ENCODE data around the gene PYGM. TPM values are rescaled to one million over a fixed set of nuclear protein-coding genes. Genes with fewer than 3 reads are reported as not detected.

The PYGM gene
- total RNA-seq, 2 donors from 2014 or later, result 19.3 to 43.2 TPM

DNA sequence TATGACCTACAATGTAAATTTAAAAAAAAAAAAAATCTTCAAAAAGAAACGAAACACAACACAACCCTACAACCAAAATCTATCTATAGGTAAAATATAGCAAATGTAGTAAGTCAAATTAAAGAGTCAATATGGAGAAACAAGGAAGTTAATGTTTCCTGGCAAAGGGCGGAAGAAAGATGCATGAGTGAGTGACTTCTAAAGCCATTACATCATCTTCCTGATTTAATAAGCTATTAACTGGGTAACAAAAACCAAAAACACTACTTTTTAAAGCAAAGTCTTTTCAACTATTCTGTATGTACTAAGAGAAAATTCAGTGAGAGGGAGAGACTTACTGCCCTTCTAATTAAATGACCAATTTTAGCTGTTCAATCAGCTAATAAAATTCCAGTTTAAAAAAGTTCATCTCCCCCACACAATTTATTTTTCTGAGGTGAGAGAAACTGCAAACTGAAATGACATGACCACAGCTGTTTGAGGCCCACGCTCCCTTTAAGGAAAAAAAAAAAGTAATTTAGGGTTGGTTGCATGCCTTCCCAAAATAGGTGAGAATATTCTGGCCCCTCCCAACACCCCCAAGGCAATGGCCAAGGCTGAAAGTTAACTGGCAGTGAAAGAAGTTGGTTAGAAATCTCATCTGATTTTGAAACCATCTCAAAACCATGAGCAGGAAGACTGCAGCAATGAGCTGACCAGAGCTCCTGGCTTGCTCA is 12.7 kb upstream of the PYGM start:
- intact Hi-C loops (cut with DNase I), result no loop called here
- no peak for DNase-seq (ENCODE audit: low spot score)

GRCh38 chr11:64771861-64772260 is 12.1 kb upstream of the PYGM start:
- no peak for DNase-seq (ENCODE audit: low spot score)
- intact Hi-C loops (cut with DNase I), result no loop called here

DNA sequence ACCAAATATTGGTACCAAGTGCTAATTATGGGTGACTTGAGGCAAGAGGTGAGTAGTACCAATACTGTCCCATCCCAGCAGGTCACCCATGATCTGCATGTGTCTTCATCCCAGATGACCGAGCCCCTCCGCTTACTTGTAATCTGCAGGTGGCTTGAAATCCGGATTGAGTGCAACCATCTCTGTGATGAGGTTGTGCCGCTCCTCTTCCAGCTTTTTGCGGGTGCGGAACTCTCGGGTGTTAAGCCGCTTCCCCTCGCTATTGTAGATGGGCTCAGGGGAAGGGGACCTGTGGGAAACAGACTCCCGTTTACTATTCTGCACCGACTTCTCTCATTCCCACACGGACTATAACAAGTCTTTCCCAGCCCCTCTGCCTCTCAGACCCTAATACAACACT is 10.3 kb upstream of the PYGM start:
- intact Hi-C loops (cut with DNase I), result no loop called here
- no peak for DNase-seq (ENCODE audit: low spot score)

DNA sequence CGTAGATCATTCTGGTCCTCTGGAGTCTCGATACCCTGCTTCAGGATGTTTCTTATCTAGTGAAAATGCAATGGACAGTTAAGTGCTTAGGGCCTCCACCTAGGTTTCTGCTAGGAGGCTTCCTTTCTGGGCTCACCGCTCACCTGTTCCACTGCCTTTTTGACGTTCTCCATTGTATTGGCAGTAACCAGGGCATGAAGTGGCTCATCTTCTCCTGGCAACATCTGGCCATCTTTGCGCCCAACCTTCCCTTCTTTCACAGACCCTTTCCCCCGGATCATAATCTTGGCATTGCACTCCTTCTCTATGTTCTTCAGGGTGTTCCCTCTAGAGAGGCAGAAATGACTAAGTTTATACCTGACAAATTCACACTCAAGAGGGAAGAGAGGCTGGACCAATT is 9.5 kb upstream of the PYGM start:
- no peak for DNase-seq (ENCODE audit: low spot score)
- intact Hi-C loops (cut with DNase I), result no loop called here

DNA sequence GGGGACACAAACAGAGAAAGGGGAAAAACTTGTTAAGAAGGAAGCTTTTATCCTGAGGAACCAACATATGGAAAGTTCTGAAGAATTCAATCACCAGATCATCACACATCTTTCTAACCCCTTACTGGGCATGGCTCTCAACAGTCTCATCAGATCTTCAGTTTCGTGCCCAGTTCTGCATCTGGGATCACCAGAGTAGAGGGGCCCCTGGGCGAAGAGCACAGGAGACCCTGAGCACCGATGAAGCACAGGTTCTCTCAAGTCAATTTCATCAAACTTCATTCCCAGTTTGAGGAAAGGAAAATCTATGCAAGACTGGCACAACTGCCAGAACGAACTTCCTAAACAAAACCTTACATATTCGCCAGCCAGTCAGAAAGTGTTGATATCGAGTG is 8.5 kb upstream of the PYGM start:
- DNase-seq (ENCODE audit: low spot score), result no peak
- intact Hi-C loops (cut with DNase I), result no loop called here

DNA sequence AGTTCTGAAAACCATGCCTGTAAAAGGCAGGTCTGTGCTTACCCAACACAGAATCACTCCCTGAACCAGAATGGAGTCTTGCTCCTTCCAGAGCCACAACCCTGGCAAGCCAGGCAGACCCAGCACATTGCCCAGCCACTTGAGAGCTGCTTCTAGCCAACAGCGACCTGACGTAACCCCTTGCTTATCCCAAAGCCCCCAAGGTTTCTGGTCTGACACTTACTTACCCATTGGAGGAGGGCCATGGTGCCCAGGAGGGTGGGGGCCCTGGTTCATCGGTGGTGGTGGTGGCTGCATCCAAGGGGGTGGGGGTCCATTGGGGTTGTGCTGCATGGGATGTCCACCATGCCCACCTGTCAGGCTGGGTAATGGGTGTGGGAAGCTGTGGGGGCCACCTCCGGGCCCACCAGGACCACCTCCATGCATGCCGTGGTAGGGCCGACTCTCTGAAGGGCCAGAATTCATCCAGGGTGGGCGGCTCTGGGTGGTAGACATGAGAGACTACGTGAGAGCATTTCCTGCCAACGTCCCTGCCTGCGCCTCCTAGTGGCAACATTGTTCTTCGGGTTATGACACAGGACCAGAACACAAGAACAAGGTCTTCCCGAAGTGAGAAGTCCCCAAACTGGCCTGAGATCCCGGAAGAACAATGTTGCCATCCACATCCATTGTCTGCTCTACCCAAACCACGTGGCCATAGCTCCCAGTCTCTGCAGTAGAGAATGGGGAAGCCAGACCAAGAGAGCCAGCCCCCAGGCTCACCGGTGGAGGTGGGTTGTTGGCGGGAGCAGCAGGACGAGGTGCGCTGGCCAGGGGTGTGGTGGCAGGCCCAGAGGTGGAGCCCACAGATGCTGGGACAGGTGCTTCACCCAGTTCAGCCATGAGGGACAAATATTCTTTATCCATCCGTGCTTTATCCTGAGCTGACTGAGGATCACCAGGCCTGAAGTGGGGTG is 7.8 kb upstream of the PYGM start:
- peak; percentile 90 for DNase-seq (ENCODE audit: low spot score)
- intact Hi-C loops (cut with DNase I), result no loop called here

DNA sequence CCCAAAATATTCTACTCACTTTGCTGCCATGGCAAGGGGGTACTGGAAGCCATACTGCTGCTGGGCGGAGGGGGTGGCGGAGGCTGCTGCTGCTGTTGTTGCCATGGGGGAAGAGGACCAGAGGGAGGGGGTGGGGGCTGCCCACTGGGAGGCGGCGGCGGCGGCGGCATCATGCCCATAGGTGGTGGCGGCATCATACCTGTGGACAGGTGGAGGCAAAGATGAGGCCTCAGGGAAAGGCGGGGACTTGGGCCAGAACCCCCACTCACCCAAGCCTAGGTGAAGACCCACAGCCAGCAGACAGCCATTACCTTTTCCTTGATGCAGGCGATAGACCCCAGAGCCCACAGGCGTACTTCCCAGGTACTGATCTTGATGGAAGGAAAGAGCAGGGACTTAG is 7.1 kb upstream of the PYGM start:
- intact Hi-C loops (cut with DNase I), result no loop called here
- DNase-seq (ENCODE audit: low spot score), result peak; percentile 50

GRCh38 chr11:64765851-64766665 is 6.3 kb upstream of the PYGM start:
- intact Hi-C loops (cut with DNase I), result no loop called here
- peak; percentile 80 for DNase-seq (ENCODE audit: low spot score)

GRCh38 chr11:64765291-64765850 is 5.6 kb upstream of the PYGM start:
- DNase-seq (ENCODE audit: low spot score), result peak; percentile 79
- intact Hi-C loops (cut with DNase I), result no loop called here

DNA sequence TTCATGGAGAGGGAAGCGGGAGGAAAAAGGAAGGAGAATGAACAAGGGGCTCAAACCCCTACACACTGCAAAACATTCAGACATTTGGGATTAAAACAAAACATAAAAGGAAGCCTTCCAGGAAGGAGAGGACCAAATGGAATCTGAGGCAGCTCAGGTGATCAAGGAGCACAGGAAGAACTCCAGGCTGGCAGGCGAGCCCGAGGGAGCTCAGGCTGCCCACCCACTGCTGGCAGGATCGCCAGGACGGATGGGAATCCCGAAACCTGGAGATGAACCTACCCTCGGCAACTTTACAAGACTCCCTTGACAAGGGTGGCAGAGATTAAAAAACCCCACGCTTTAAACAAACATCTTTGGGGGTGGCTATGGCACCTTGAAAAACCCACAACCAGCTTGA is 5.0 kb upstream of the PYGM start:
- peak; percentile 66 for DNase-seq (ENCODE audit: low spot score)

GRCh38 chr11:64764040-64764611 is 4.4 kb upstream of the PYGM start:
- intact Hi-C loops (cut with DNase I), result loop anchor here in 1 of 2 donors (5.0 kb wide), 1 partner anchor 1983 kb away; no protein-coding TSS in a partner anchor
- DNase-seq (ENCODE audit: low spot score), result peak; percentile 67

More for the DNA sequence above, 5.0 kb upstream of the PYGM start:
- intact Hi-C loops (cut with DNase I), result loop anchor here in 1 of 2 donors (5.0 kb wide), 1 partner anchor 1983 kb away; no protein-coding TSS in a partner anchor

GRCh38 chr11:64763526-64764039 is 3.8 kb upstream of the PYGM start:
- intact Hi-C loops (cut with DNase I), result loop anchor here in 1 of 2 donors (5.0 kb wide), 1 partner anchor 1984 kb away; no protein-coding TSS in a partner anchor
- peak; percentile 77 for DNase-seq (ENCODE audit: low spot score)

GRCh38 chr11:64762674-64763525 is 3.1 kb upstream of the PYGM start:
- intact Hi-C loops (cut with DNase I), result loop anchor here in 1 of 2 donors (5.0 kb wide), 1 partner anchor 1984 kb away; no protein-coding TSS in a partner anchor
- no peak for DNase-seq (ENCODE audit: low spot score)

DNA sequence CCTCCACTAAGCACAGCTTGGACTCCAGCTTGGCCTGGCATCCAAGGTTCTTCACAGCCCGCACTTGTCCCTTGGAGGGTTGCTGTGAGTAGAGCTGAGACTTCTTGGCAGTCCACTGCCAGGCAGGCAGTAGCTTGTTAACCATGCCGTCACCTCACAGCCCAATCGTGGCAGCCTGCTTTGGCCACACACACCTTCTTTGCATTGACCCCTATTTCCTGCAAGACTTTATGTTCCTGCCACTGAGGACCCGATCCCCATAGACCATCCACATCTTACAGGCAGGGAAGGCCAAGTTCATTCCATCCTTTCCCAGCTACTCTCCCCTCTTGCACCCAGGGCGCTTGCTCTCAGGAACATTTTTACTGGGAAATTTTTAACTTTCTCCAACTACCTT is 2.5 kb upstream of the PYGM start:
- no peak for DNase-seq (ENCODE audit: low spot score)
- intact Hi-C loops (cut with DNase I), result loop anchor here in 1 of 2 donors (5.0 kb wide), 1 partner anchor 1985 kb away; no protein-coding TSS in a partner anchor

DNA sequence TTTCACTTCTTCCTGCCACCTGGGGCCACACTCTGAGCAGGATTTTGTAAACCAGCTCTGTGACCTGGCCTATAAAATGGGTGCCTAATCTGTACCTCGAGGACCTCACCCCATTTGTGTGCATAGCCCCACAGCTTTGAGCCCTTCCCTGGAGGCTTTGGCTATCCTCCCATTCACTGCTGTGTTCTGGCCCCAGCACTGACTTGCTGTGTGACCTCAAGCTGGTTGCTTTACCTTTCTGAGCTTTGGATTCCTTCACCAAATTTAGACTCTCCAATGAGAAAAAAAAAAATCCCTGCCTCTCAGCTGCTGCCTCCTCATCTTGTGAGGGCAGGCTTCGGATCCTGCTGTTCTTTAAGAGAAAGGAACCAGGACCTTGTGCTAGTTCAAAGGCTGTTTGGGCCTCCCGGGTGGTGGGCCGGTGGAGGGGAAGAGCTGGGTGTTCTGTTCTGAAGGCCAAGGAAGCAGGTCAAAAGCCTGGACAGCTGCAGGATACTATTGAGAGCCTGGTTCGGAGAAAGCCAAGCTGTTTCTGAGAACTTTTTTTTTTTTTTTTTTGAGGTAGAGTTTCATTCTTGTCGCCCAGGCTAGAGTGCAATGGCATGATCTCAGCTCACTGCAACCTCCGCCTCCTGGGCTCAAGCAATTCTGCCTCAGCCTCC is 1.1 kb upstream of the PYGM start:
- DNase-seq (ENCODE audit: low spot score), result no peak

GRCh38 chr11:64759131-64759721 is 548 bp downstream of the PYGM start:
- DNase-seq (ENCODE audit: low spot score), result peak; percentile 81
- intact Hi-C loops (cut with DNase I), result no loop called here

More for the DNA sequence above, 1.1 kb upstream of the PYGM start:
- intact Hi-C loops (cut with DNase I), result loop anchor here in 1 of 2 donors (5.0 kb wide), 1 partner anchor 1986 kb away; no protein-coding TSS in a partner anchor
